Activated CD8-positive, alpha-beta T cell treated with anti-CD3 and anti-CD28 coated beads for 36 hours (primary cell): ENCODE measurements around the gene PROM1. TPM values are rescaled to one million over a fixed set of nuclear protein-coding genes. Genes with fewer than 3 reads are reported as not detected.

Experiments used
- ATAC-seq: fragments of 200-7000 bp; cut with Tn5 transposase; one replicate; pipeline ENCODE4 v1.10.0; 2021; ENCODE audit warnings: mild to moderate bottlenecking, moderate library complexity
- CTCF ChIA-PET: fragments of 350-600 bp; sonication (Branson Sonifier 250); formaldehyde crosslinking; loops from one replicate; lab custom pipeline; 2021; ENCODE audit warnings: antibody characterized with exemption; lab: Charles Lee
- POLR2A ChIA-PET: fragments of 350-600 bp; sonication (Branson Sonifier 250); formaldehyde crosslinking; loops from one replicate; lab custom pipeline; 2021; ENCODE audit warnings: antibody characterized with exemption; lab: Charles Lee
- DNase-seq: peaks from one replicate; pipeline ENCODE4 v3.0.0-alpha.2; 2020
- H3K27ac Mint-ChIP-seq: one replicate; pipeline ENCODE4 v1.8.0; 2021; ENCODE audit warnings: mild to moderate bottlenecking, mixed read lengths
- H3K27me3 Mint-ChIP-seq: one replicate; pipeline ENCODE4 v1.8.0; 2021; ENCODE audit warnings: mixed read lengths
- H3K36me3 Mint-ChIP-seq: one replicate; pipeline ENCODE4 v1.8.0; 2021; ENCODE audit warnings: low read depth, mixed read lengths
- H3K4me1 Mint-ChIP-seq: one replicate; pipeline ENCODE4 v1.8.0; 2021; ENCODE audit warnings: low read depth, mixed read lengths
- H3K4me3 Mint-ChIP-seq: one replicate; pipeline ENCODE4 v1.8.0; 2021; ENCODE audit warnings: mild to moderate bottlenecking, moderate library complexity, mixed read lengths
- H3K9me3 Mint-ChIP-seq: one replicate; pipeline ENCODE4 v1.8.0; 2021; ENCODE audit warnings: mixed read lengths
- CTCF ChIP-seq: fragments of 200-600 bp; IDR thresholded peaks from one replicate; pipeline ENCODE4 v1.8.0; 2022; ENCODE audit warnings: antibody characterized with exemption, mild to moderate bottlenecking
- intact Hi-C: fragments of 100-400 bp; cut with micrococcal nuclease; formaldehyde crosslinking; loops from one replicate; pipeline ENCODE4 v1.10.0; 2022
- total RNA-seq, 2 experiments: library from RNA; stranded (reverse); gene quantifications; one replicate each; pipeline ENCODE4 v1.2.3, GENCODE V29; 2021

Gene PROM1
- total RNA-seq, 2 experiments from 2014 or later, result 0.22 TPM; not detected in 1

- ChIA-PET CTCF (no interaction called here), POLR2A (no interaction called here)
- H3K4me1 Mint-ChIP-seq, result no peaks in the 10 kb centered on the region
- no peak for DNase-seq
- H3K27ac Mint-ChIP-seq, result no peak overlapping the region
- H3K27me3 Mint-ChIP-seq, result peaks cover 7% of the 10 kb centered on the region
- H3K36me3 Mint-ChIP-seq, result no peaks in the 10 kb centered on the region
- TF ChIP-seq CTCF, result no peak
- H3K4me3 Mint-ChIP-seq, result no peak overlapping the region
- intact Hi-C loops, result no loop called here
- H3K9me3 Mint-ChIP-seq, result no peaks in the 10 kb centered on the region
- ATAC-seq, result no peak
These were observed 27.7 kb upstream of the PROM1 start for GRCh38 chr4:16111533-16111932.

GRCh38 chr4:16110661-16111290 lies 27.0 kb upstream of the PROM1 start:
- DNase-seq (no peak), ATAC-seq (no peak)
- Mint-ChIP-seq H3K36me3 (no peaks in the 10 kb centered on the region), H3K27ac (no peak overlapping the region), H3K27me3 (peaks cover 7% of the 10 kb centered on the region), H3K4me1 (no peaks in the 10 kb centered on the region), H3K4me3 (no peak overlapping the region), H3K9me3 (no peaks in the 10 kb centered on the region)
- no peak for TF ChIP-seq CTCF
- ChIA-PET CTCF (no interaction called here), POLR2A (interaction anchor here (0.6 to 0.7 kb wide), 2 partner anchors 24 to 1373 kb away, joined by 3 read pairs; no protein-coding TSS in a partner anchor)
- intact Hi-C loops, result no loop called here

GRCh38 chr4:16110199-16110598 lies 26.4 kb upstream of the PROM1 start:
- ChIA-PET CTCF (no interaction called here), POLR2A (no interaction called here)
- H3K4me1 Mint-ChIP-seq, result no peaks in the 10 kb centered on the region
- no peaks in the 10 kb centered on the region for H3K36me3 Mint-ChIP-seq
- DNase-seq (no peak), ATAC-seq (no peak)
- no peak for TF ChIP-seq CTCF
- no peak overlapping the region for H3K4me3 Mint-ChIP-seq
- H3K27ac Mint-ChIP-seq, result no peak overlapping the region
- H3K27me3 Mint-ChIP-seq, result peaks cover 7% of the 10 kb centered on the region
- intact Hi-C loops, result no loop called here
- no peaks in the 10 kb centered on the region for H3K9me3 Mint-ChIP-seq

GRCh38 chr4:16109256-16109655 lies 25.4 kb upstream of the PROM1 start:
- no peak for TF ChIP-seq CTCF
- DNase-seq (no peak), ATAC-seq (no peak)
- ChIA-PET POLR2A (interaction anchor here (1.1 kb wide), 1 partner anchor 14 kb away, joined by 3 read pairs; no protein-coding TSS in a partner anchor), CTCF (no interaction called here)
- Mint-ChIP-seq H3K4me1 (no peaks in the 10 kb centered on the region), H3K9me3 (no peaks in the 10 kb centered on the region), H3K27me3 (peaks cover 7% of the 10 kb centered on the region), H3K4me3 (no peak overlapping the region), H3K27ac (no peak overlapping the region), H3K36me3 (no peaks in the 10 kb centered on the region)
- intact Hi-C loops, result no loop called here

GRCh38 chr4:16106956-16107355 lies 23.1 kb upstream of the PROM1 start:
- DNase-seq (no peak), ATAC-seq (no peak)
- intact Hi-C loops, result no loop called here
- H3K27ac Mint-ChIP-seq, result no peak overlapping the region
- H3K9me3 Mint-ChIP-seq, result no peaks in the 10 kb centered on the region
- ChIA-PET CTCF (no interaction called here), POLR2A (no interaction called here)
- no peak for TF ChIP-seq CTCF
- H3K36me3 Mint-ChIP-seq, result no peaks in the 10 kb centered on the region
- no peak overlapping the region for H3K4me3 Mint-ChIP-seq
- peaks cover 4% of the 10 kb centered on the region for H3K27me3 Mint-ChIP-seq
- H3K4me1 Mint-ChIP-seq, result no peaks in the 10 kb centered on the region
